CD14-positive monocyte (primary cell): ENCODE results near the gene RAPGEF5. TPM values are rescaled to one million over a fixed set of nuclear protein-coding genes. Genes with fewer than 3 reads are reported as not detected.

Experiments used
- DNase-seq, 3 donors: peaks; one replicate each; pipeline ENCODE4 v3.0.0-alpha.2; 2011 to 2022
- H2AFZ ChIP-seq: 2 replicates; pipeline ENCODE4 v1.6.0; 2012; ENCODE audit warnings: mild to moderate bottlenecking, low read depth, low read length, inconsistent platforms; ENCODE audit not compliant: insufficient read depth, poor library complexity, severe bottlenecking
- H3K27ac ChIP-seq, 2 donors: 1 replicate in 1 of 2; 2 replicates in 1 of 2; pipeline ENCODE4 v1.5.1; 2012 to 2013; ENCODE audit warnings: low read length in 2 of 2, control low read depth in 1 of 2, inconsistent platforms in 1 of 2, low read depth in 1 of 2, mild to moderate bottlenecking in 1 of 2
- H3K27me3 ChIP-seq, 2 donors: one replicate each; pipeline versions ENCODE4 v1.6.0 to v1.6.1; 2011 to 2013; ENCODE audit warnings: low read length in 2 of 2; ENCODE audit not compliant: control insufficient read depth in 2 of 2, insufficient read depth in 2 of 2
- H3K36me3 ChIP-seq, 2 donors: replicated peaks in 1 of 2; 1 replicate in 1 of 2; 2 replicates in 1 of 2; pipeline versions ENCODE4 v1.5.1 to v1.6.1; 2012 to 2013; ENCODE audit warnings: low read length in 2 of 2, control low read depth in 1 of 2, inconsistent platforms in 1 of 2, mild to moderate bottlenecking in 1 of 2; ENCODE audit not compliant: insufficient read depth in 2 of 2, control insufficient read depth in 1 of 2
- H3K4me1 ChIP-seq, 2 donors: 1 replicate in 1 of 2; 2 replicates in 1 of 2; pipeline versions ENCODE4 v1.5.1 to v1.6.1; 2012 to 2013; ENCODE audit warnings: low read length in 2 of 2, control low read depth in 1 of 2, inconsistent platforms in 1 of 2, mild to moderate bottlenecking in 1 of 2, moderate library complexity in 1 of 2; ENCODE audit not compliant: insufficient read depth in 2 of 2, control insufficient read depth in 1 of 2
- H3K4me2 ChIP-seq: replicated peaks from 2 replicates; pipeline ENCODE3; 2012; ENCODE audit warnings: low read length, moderate library complexity, mild to moderate bottlenecking; ENCODE audit not compliant: poor library complexity, severe bottlenecking; ENCODE audit errors: extremely low read depth
- H3K4me3 ChIP-seq, 3 experiments: fragments of 200-600 bp in 1 of 3; sonication (generic) in 1 of 3; replicated peaks in 1 of 3; 1 replicate in 2 of 3; 2 replicates in 1 of 3; pipeline ENCODE4 v1.5.1; 2011 to 2013; ENCODE audit warnings: low read length in 3 of 3, mild to moderate bottlenecking in 3 of 3, control low read depth in 2 of 3, low read depth in 2 of 3, inconsistent platforms in 1 of 3, moderate library complexity in 1 of 3
- H3K79me2 ChIP-seq: 2 replicates; pipeline ENCODE4 v1.6.0; 2012; ENCODE audit warnings: mild to moderate bottlenecking, control low read depth, inconsistent platforms, low read length, moderate library complexity; ENCODE audit not compliant: insufficient read depth
- H3K9ac ChIP-seq: 2 replicates; pipeline ENCODE4 v1.6.0; 2017; ENCODE audit warnings: low read length, mild to moderate bottlenecking; ENCODE audit not compliant: insufficient read depth, poor library complexity, severe bottlenecking
- H3K9me3 ChIP-seq, 2 donors: replicated peaks in 1 of 2; 1 replicate in 1 of 2; 2 replicates in 1 of 2; pipeline versions ENCODE4 v1.5.1 to v1.6.1; 2012 to 2013; ENCODE audit warnings: low read length in 2 of 2, control low read depth in 1 of 2; ENCODE audit not compliant: control insufficient read depth in 1 of 2, insufficient read depth in 1 of 2
- H4K20me1 ChIP-seq: 2 replicates; pipeline ENCODE4 v1.6.0; 2012; ENCODE audit warnings: mild to moderate bottlenecking, low read length, control low read depth, moderate library complexity; ENCODE audit not compliant: insufficient read depth
- H3K27ac Mint-ChIP-seq, 7 donors: one replicate each; pipeline ENCODE4 v1.8.0; 2020; ENCODE audit warnings: mild to moderate bottlenecking in 7 of 7, mixed read lengths in 7 of 7, moderate library complexity in 6 of 7, inconsistent platforms in 2 of 7
- H3K27me3 Mint-ChIP-seq, 3 donors: one replicate each; pipeline ENCODE4 v1.8.0; 2021 to 2022; ENCODE audit warnings: low read depth in 3 of 3, mild to moderate bottlenecking in 3 of 3, mixed read lengths in 3 of 3, moderate library complexity in 3 of 3, inconsistent platforms in 1 of 3
- H3K36me3 Mint-ChIP-seq, 2 donors: one replicate each; pipeline ENCODE4 v1.8.0; 2020; ENCODE audit warnings: mixed read lengths in 2 of 2, inconsistent platforms in 1 of 2, mild to moderate bottlenecking in 1 of 2
- H3K4me1 Mint-ChIP-seq: one replicate; pipeline ENCODE4 v1.8.0; 2020; ENCODE audit warnings: mild to moderate bottlenecking, mixed read lengths
- H3K4me3 Mint-ChIP-seq, 2 donors: one replicate each; pipeline ENCODE4 v1.8.0; 2020; ENCODE audit warnings: mild to moderate bottlenecking in 2 of 2, mixed read lengths in 2 of 2, moderate library complexity in 1 of 2
- H3K9me3 Mint-ChIP-seq, 7 donors: one replicate each; pipeline ENCODE4 v1.8.0; 2020 to 2022; ENCODE audit warnings: mixed read lengths in 7 of 7, mild to moderate bottlenecking in 6 of 7, moderate library complexity in 6 of 7, inconsistent platforms in 2 of 7
- CTCF ChIP-seq: fragments of 200-600 bp; IDR thresholded peaks from one replicate; pipeline ENCODE4 v1.8.0; 2022; ENCODE audit warnings: antibody characterized with exemption, mild to moderate bottlenecking
- WGBS: methylation state at CpG from one replicate; pipeline ENCODE4 v1.1.5; 2013; ENCODE audit warnings: missing lambda C conversion rate; ENCODE audit not compliant: insufficient coverage; 5-methylcytosine and 5-hydroxymethylcytosine counted together
- intact Hi-C, 2 donors: fragments of 100-400 bp; cut with micrococcal nuclease; formaldehyde crosslinking; loops; one replicate each; pipeline versions ENCODE4 v1.15.0 to v1.15.1; 2023
- polyA plus RNA-seq, 3 donors: library from polyadenylated mRNA; depleted of rRNA in 1 of 3; unstranded in 2 of 3; stranded (reverse) in 1 of 3; fragments of 300-500 nt in 2 of 3; fragments of >200 nt in 1 of 3; fragmentation: Illumina TruSeq in 2 of 3; gene quantifications; 1 replicate in 2 of 3; 2 replicates in 1 of 3; pipeline ENCODE4 v1.2.3, GENCODE V29; 2012 to 2021

The RAPGEF5 gene
- polyA plus RNA-seq, 3 donors, result not detected

GRCh38 chr7:22083704-22084240 is 273.2 kb downstream of the RAPGEF5 start:
- peak overlapping the region; percentile 79 for H3K4me2 ChIP-seq
- Mint-ChIP-seq H3K36me3 (no peaks in the 10 kb centered on the region), H3K4me3 (peak overlapping the region; percentile 81 to 90), H3K4me1 (peaks cover 16% of the 10 kb centered on the region), H3K9me3 (peaks cover 0 to 11% (median 4%) of the 10 kb centered on the region in 7 donors), H3K27ac (peak overlapping the region in 3 of 7 donors; percentile 20 to 26 (median 23)), H3K27me3 (peaks cover 8 to 21% (median 10%) of the 10 kb centered on the region in 3 donors)
- H4K20me1 ChIP-seq, result no peaks in the 10 kb centered on the region
- peaks cover 7 to 12% of the 10 kb centered on the region in 2 donors for H3K4me1 ChIP-seq
- DNase-seq, result no peak
- H3K9ac ChIP-seq, result peak overlapping the region; percentile 53
- intact Hi-C loops, result no loop called here
- H3K4me3 ChIP-seq, result peak overlapping the region; percentile 57 to 78 (median 67)
- no peaks in the 10 kb centered on the region for H3K79me2 ChIP-seq
- no peak overlapping the region for H3K27ac ChIP-seq
- TF ChIP-seq CTCF, result no peak
- peaks cover 0 to 3% of the 10 kb centered on the region in 2 donors for H3K9me3 ChIP-seq
- peaks cover 9 to 14% of the 10 kb centered on the region in 2 donors for H3K27me3 ChIP-seq
- H3K36me3 ChIP-seq, result no peaks in the 10 kb centered on the region
- peak overlapping the region; percentile 82 for H2AFZ ChIP-seq
- WGBS, result 84% methylated on average over 5 of the region's 10 CpGs

- no peaks in the 10 kb centered on the region for H3K36me3 ChIP-seq
- peak overlapping the region; percentile 53 for H3K9ac ChIP-seq
- H3K79me2 ChIP-seq, result no peaks in the 10 kb centered on the region
- H3K27ac ChIP-seq, result no peak overlapping the region
- Mint-ChIP-seq H3K27me3 (peaks cover 8 to 24% (median 13%) of the 10 kb centered on the region in 3 donors), H3K36me3 (no peaks in the 10 kb centered on the region), H3K9me3 (peaks cover 0 to 11% (median 6%) of the 10 kb centered on the region in 7 donors), H3K4me1 (peaks cover 16% of the 10 kb centered on the region), H3K27ac (peak overlapping the region in 4 of 7 donors; percentile 19 to 26 (median 22)), H3K4me3 (peak overlapping the region; percentile 81 to 90)
- intact Hi-C loops, result no loop called here
- peaks cover 9 to 14% of the 10 kb centered on the region in 2 donors for H3K27me3 ChIP-seq
- H3K9me3 ChIP-seq, result peaks cover 0 to 3% of the 10 kb centered on the region in 2 donors
- peaks cover 7 to 12% of the 10 kb centered on the region in 2 donors for H3K4me1 ChIP-seq
- DNase-seq, result peak; percentile 50 to 58 (median 51)
- no peaks in the 10 kb centered on the region for H4K20me1 ChIP-seq
- TF ChIP-seq CTCF, result peak; percentile 94
- H3K4me3 ChIP-seq, result peak overlapping the region; percentile 57 to 78 (median 67)
- H3K4me2 ChIP-seq, result peak overlapping the region; percentile 79
- peak overlapping the region; percentile 82 for H2AFZ ChIP-seq
- under 1% methylated on average over 45 of the region's 55 CpGs for WGBS
Observed at GRCh38 chr7:22082886-22083703, 273.9 kb downstream of the RAPGEF5 start.
